Measurements from ENCODE around the gene WIPF1. TPM values are rescaled to one million over a fixed set of nuclear protein-coding genes. Genes with fewer than 3 reads are reported as not detected.

Gene WIPF1
- total RNA-seq, 2 donors from 2014 or later: 50.4 to 58.8 TPM

GRCh38 chr2:174636987-174637386 is 39.4 kb upstream of the WIPF1 start:
- peaks cover 31 to 60% of the 10 kb centered on the region in 2 donors for H3K4me1 ChIP-seq (ENCODE audit: control insufficient read depth in 1 of 2, low read depth in 2 of 2)
- DNase-seq (ENCODE audit: low spot score): no peak
- H3K27me3 ChIP-seq (replicated peaks; ENCODE audit: insufficient read depth): no peaks in the 10 kb centered on the region
- H3K4me3 ChIP-seq: no peak overlapping the region
- TF ChIP-seq CTCF (IDR thresholded peaks at IDR 0.05): no peak
- H3K27ac ChIP-seq: no peak overlapping the region
- H3K36me3 ChIP-seq: no peaks in the 10 kb centered on the region
- H3K9me3 ChIP-seq: no peaks in the 10 kb centered on the region
- ATAC-seq (ENCODE audit: insufficient number of reproducible peaks, low FRiP score, low read depth): no peak

- peak overlapping the region; percentile 43 to 51 for H3K27ac ChIP-seq
- H3K27me3 ChIP-seq (replicated peaks; ENCODE audit: insufficient read depth): no peaks in the 10 kb centered on the region
- no peak for ATAC-seq (ENCODE audit: insufficient number of reproducible peaks, low FRiP score, low read depth)
- no peak for TF ChIP-seq CTCF (IDR thresholded peaks at IDR 0.05)
- DNase-seq (ENCODE audit: low spot score): no peak
- peaks cover 39 to 71% of the 10 kb centered on the region in 2 donors for H3K4me1 ChIP-seq (ENCODE audit: control insufficient read depth in 1 of 2, low read depth in 2 of 2)
- H3K4me3 ChIP-seq: no peak overlapping the region
- H3K36me3 ChIP-seq: no peaks in the 10 kb centered on the region
- H3K9me3 ChIP-seq: no peaks in the 10 kb centered on the region
These were observed 38.3 kb upstream of the WIPF1 start for GRCh38 chr2:174635776-174636404.

GRCh38 chr2:174635015-174635593 is 37.5 kb upstream of the WIPF1 start:
- Histone ChIP-seq H3K27ac (peak overlapping the region; percentile 43 to 51), H3K4me3 (no peak overlapping the region), H3K4me1 (ENCODE audit: control insufficient read depth in 1 of 2, low read depth in 2 of 2) (peaks cover 46 to 79% of the 10 kb centered on the region in 2 donors), H3K36me3 (no peaks in the 10 kb centered on the region), H3K9me3 (no peaks in the 10 kb centered on the region), H3K27me3 (replicated peaks; ENCODE audit: insufficient read depth) (no peaks in the 10 kb centered on the region)
- DNase-seq (ENCODE audit: low spot score) (no peak), ATAC-seq (ENCODE audit: insufficient number of reproducible peaks, low FRiP score, low read depth) (no peak)
- TF ChIP-seq CTCF (IDR thresholded peaks at IDR 0.05): no peak

DNA sequence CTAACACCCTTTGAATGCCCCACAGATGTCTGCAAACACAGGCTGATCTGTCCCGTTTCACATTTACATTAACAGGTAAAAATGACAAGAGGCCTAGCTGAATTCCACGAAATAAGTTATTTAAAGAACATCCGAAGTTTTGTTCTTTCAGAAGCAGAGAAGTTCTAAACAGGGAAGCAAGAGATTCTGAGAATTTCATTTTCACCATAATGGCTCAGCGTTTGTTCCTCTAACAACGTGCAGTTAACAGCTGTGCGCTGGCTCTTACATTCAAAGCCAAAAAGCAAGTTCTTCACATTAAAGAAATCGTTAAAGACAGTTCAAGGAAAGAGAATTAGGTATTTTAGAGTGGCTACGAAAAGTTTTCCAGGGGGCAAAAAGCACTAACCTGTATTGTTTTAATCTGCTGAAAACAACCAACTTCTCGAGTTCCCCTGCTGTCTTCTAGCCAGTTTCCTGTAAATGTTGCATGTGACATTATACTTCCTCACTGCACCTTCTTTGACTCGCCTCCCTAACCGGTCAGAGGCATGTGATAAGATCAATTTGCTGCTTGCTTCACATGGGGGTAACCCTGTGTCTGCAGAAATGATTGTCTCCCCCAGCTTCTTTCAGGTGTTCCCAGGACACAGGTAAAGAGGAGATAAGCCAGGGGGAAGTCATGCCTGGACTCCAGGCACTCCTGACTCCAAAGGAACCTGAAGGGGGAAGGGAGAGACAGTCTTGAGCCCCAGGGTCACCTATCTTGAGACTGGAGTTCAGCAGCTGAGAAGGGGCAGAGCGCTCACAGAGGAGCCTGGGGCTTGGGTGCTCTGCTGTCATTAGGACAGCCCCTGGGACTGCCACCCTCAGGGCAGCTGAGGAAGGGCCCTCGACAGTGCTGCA is 36.8 kb upstream of the WIPF1 start:
- H3K27me3 ChIP-seq (replicated peaks; ENCODE audit: insufficient read depth): no peaks in the 10 kb centered on the region
- no peak for TF ChIP-seq CTCF (IDR thresholded peaks at IDR 0.05)

DNA sequence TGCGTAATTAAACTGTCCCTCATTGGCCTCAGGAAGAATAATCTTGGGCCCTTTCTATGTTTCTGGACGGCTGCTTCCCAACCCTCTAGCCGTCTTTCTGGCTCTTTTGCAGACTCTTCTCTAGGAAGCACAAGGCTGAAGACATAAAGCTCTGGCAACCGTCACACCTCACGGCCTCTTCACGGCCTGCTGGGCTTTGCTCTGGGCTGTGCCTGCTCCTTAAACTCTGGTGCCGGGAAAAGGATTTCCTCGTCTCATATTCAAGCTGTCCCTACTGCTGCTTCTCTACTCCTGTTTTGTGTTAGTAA is 36.0 kb upstream of the WIPF1 start:
- H3K27me3 ChIP-seq (replicated peaks; ENCODE audit: insufficient read depth): no peaks in the 10 kb centered on the region
- ATAC-seq (ENCODE audit: insufficient number of reproducible peaks, low FRiP score, low read depth): no peak
- peak overlapping the region; percentile 59 for H3K4me3 ChIP-seq
- no peaks in the 10 kb centered on the region for H3K9me3 ChIP-seq
- no peak for DNase-seq (ENCODE audit: low spot score)
- H3K36me3 ChIP-seq: no peaks in the 10 kb centered on the region
- H3K27ac ChIP-seq: peak overlapping the region; percentile 43 to 51
- TF ChIP-seq CTCF (IDR thresholded peaks at IDR 0.05): no peak
- H3K4me1 ChIP-seq (ENCODE audit: control insufficient read depth in 1 of 2, low read depth in 2 of 2): peaks cover 60 to 88% of the 10 kb centered on the region in 2 donors

More for the DNA sequence above, 36.8 kb upstream of the WIPF1 start:
- Histone ChIP-seq H3K36me3 (no peaks in the 10 kb centered on the region), H3K4me3 (peak overlapping the region; percentile 59), H3K27ac (peak overlapping the region; percentile 43 to 51), H3K9me3 (no peaks in the 10 kb centered on the region), H3K4me1 (ENCODE audit: control insufficient read depth in 1 of 2, low read depth in 2 of 2) (peaks cover 52 to 81% of the 10 kb centered on the region in 2 donors)
- no peak for ATAC-seq (ENCODE audit: insufficient number of reproducible peaks, low FRiP score, low read depth)
- DNase-seq (ENCODE audit: low spot score): no peak

Data from thoracic aorta (tissue), 2 donors.